H1 (cell line): ENCODE results near the gene MARVELD2. TPM values are rescaled to one million over a fixed set of nuclear protein-coding genes. Genes with fewer than 3 reads are reported as not detected.

Experiments
- CTCF ChIA-PET: fragments of 300-600 bp; sonication (Branson Sonifier 250); formaldehyde crosslinking; loops from one replicate; lab custom pipeline; 2021; ENCODE audit not compliant: partially characterized antibody; lab: Charles Lee
- POLR2A ChIA-PET: fragments of 300-600 bp; sonication (Branson Sonifier 250); formaldehyde crosslinking; loops from one replicate; lab custom pipeline; 2021; ENCODE audit warnings: inconsistent platforms; ENCODE audit not compliant: partially characterized antibody; lab: Charles Lee
- DNase-seq, 2 experiments: peaks; one replicate each; pipeline versions ENCODE4 v3.0.0 to v3.0.0-alpha.2; 2010 to 2022; ENCODE audit warnings: low spot score in 2 of 2, low read depth in 1 of 2, mixed read lengths in 1 of 2
- FAIRE-seq: peaks from 2 replicates; lab custom pipeline; 2011; peaks lifted over from hg19 to GRCh38; lab: Jason Lieb, UNC
- H2AFZ ChIP-seq: 2 replicates; pipeline ENCODE4 v1.8.1; 2012; ENCODE audit warnings: low read length, inconsistent platforms
- H2AK5ac ChIP-seq: 2 replicates; pipeline ENCODE4 v1.6.1; 2013; ENCODE audit warnings: low read depth, low read length
- H2BK120ac ChIP-seq: replicated peaks from 2 replicates; pipeline ENCODE3; 2013; ENCODE audit warnings: low read depth, low read length, inconsistent platforms
- H2BK12ac ChIP-seq: 2 replicates; pipeline ENCODE4 v1.6.1; 2013; ENCODE audit warnings: low read depth, low read length
- H2BK15ac ChIP-seq: 2 replicates; pipeline ENCODE4 v1.6.1; 2013; ENCODE audit warnings: low read length
- H2BK20ac ChIP-seq: 2 replicates; pipeline ENCODE4 v1.6.1; 2013; ENCODE audit warnings: low read length
- H2BK5ac ChIP-seq: 2 replicates; pipeline ENCODE4 v1.6.1; 2013; ENCODE audit warnings: low read depth, low read length
- H3K14ac ChIP-seq: 2 replicates; pipeline ENCODE4 v1.6.1; 2013; ENCODE audit warnings: inconsistent platforms; ENCODE audit not compliant: insufficient read length
- H3K18ac ChIP-seq: 2 replicates; pipeline ENCODE4 v1.6.1; 2013; ENCODE audit warnings: low read length; ENCODE audit errors: extremely low read depth
- H3K23ac ChIP-seq: 2 replicates; pipeline ENCODE4 v1.6.1; 2013; ENCODE audit warnings: inconsistent platforms; ENCODE audit not compliant: insufficient read length
- H3K23me2 ChIP-seq: 2 replicates; pipeline ENCODE4 v1.6.1; 2013; ENCODE audit warnings: low read depth, low read length
- H3K27ac ChIP-seq: 2 replicates; pipeline ENCODE4 v1.6.1; 2011; ENCODE audit warnings: low read depth, low read length, inconsistent platforms
- H3K27me3 ChIP-seq, 4 experiments: replicated peaks in 1 of 4; 1 replicate in 1 of 4; 2 replicates in 3 of 4; pipeline versions ENCODE4 v1.6.1 to v1.8.1; 2011 to 2013; ENCODE audit warnings: low read length in 3 of 4, mild to moderate bottlenecking in 3 of 4, inconsistent platforms in 2 of 4, mixed read lengths in 2 of 4, moderate library complexity in 1 of 4; ENCODE audit not compliant: control insufficient read depth in 3 of 4, insufficient read depth in 3 of 4; ENCODE audit errors: extremely low read depth in 1 of 4
- H3K36me3 ChIP-seq, 4 experiments: 2 replicates each; pipeline versions ENCODE4 v1.6.1 to v1.8.1; 2011 to 2013; ENCODE audit warnings: mild to moderate bottlenecking in 4 of 4, low read length in 3 of 4, moderate library complexity in 2 of 4, control low read depth in 1 of 4, inconsistent platforms in 1 of 4; ENCODE audit not compliant: insufficient read depth in 4 of 4, control insufficient read depth in 2 of 4
- H3K4ac ChIP-seq: replicated peaks from 2 replicates; pipeline ENCODE3; 2013; ENCODE audit warnings: low read length, low read depth, mixed read lengths, inconsistent platforms; ENCODE audit not compliant: insufficient read length
- H3K4me1 ChIP-seq, 4 experiments: replicated peaks in 1 of 4; 1 replicate in 1 of 4; 2 replicates in 3 of 4; pipeline versions ENCODE4 v1.6.1 to v1.8.1; 2011 to 2013; ENCODE audit warnings: low read length in 3 of 4, inconsistent platforms in 2 of 4, mixed read lengths in 1 of 4; ENCODE audit not compliant: insufficient read depth in 4 of 4, control insufficient read depth in 3 of 4
- H3K4me2 ChIP-seq, 2 experiments: 2 replicates each; pipeline versions ENCODE4 v1.6.1 to v1.8.1; 2011 to 2013; ENCODE audit warnings: low read depth in 2 of 2, low read length in 2 of 2, control low read depth in 1 of 2, inconsistent platforms in 1 of 2, mild to moderate bottlenecking in 1 of 2; ENCODE audit not compliant: insufficient read depth in 1 of 2
- H3K4me3 ChIP-seq, 4 experiments: fragments of 200-600, 300-600 bp in 1 of 4; sonication (generic), shearing (Covaris generic), sonication (Bioruptor Twin) in 1 of 4; 2 replicates each; pipeline versions ENCODE4 v1.5.1 to v1.8.1; 2011 to 2016; ENCODE audit warnings: low read length in 4 of 4, low read depth in 3 of 4, control low read depth in 2 of 4, inconsistent platforms in 2 of 4, mild to moderate bottlenecking in 2 of 4, mixed read lengths in 1 of 4, moderate library complexity in 1 of 4; ENCODE audit not compliant: insufficient read depth in 2 of 4; ENCODE audit errors: extremely low read depth in 1 of 4
- H3K56ac ChIP-seq: replicated peaks from 2 replicates; pipeline ENCODE3; 2013; ENCODE audit warnings: low read depth, mild to moderate bottlenecking, mixed read lengths, low read length, inconsistent platforms; ENCODE audit not compliant: insufficient read length
- H3K79me1 ChIP-seq: 2 replicates; pipeline ENCODE4 v1.6.1; 2013; ENCODE audit warnings: low read depth, low read length, control low read depth
- H3K79me2 ChIP-seq, 2 experiments: 2 replicates each; pipeline versions ENCODE4 v1.6.1 to v1.8.1; 2012 to 2013; ENCODE audit warnings: low read length in 2 of 2, mild to moderate bottlenecking in 2 of 2, inconsistent platforms in 1 of 2; ENCODE audit not compliant: insufficient read depth in 2 of 2, control insufficient read depth in 1 of 2
- H3K9ac ChIP-seq, 4 experiments: replicated peaks in 1 of 4; 1 replicate in 1 of 4; 2 replicates in 3 of 4; pipeline versions ENCODE4 v1.6.1 to v1.8.1; 2011 to 2013; ENCODE audit warnings: low read depth in 3 of 4, low read length in 3 of 4, control low read depth in 2 of 4, mild to moderate bottlenecking in 2 of 4, moderate library complexity in 2 of 4, inconsistent platforms in 1 of 4; ENCODE audit errors: extremely low read depth in 1 of 4
- H3K9me3 ChIP-seq, 2 experiments: 2 replicates each; pipeline versions ENCODE4 v1.6.1 to v1.8.1; 2012 to 2013; ENCODE audit warnings: mild to moderate bottlenecking in 2 of 2, moderate library complexity in 2 of 2, control low read depth in 1 of 2, inconsistent platforms in 1 of 2, low read depth in 1 of 2, low read length in 1 of 2, mixed read lengths in 1 of 2; ENCODE audit not compliant: insufficient read depth in 2 of 2
- H4K20me1 ChIP-seq, 2 experiments: replicated peaks in 1 of 2; 2 replicates each; pipeline versions ENCODE3 to v1.8.1; 2011 to 2013; ENCODE audit warnings: inconsistent platforms in 2 of 2, low read length in 2 of 2, mild to moderate bottlenecking in 1 of 2; ENCODE audit not compliant: insufficient read depth in 2 of 2, control insufficient read depth in 1 of 2
- H4K5ac ChIP-seq: 2 replicates; pipeline ENCODE4 v1.6.1; 2013; ENCODE audit warnings: low read length, low read depth, mixed read lengths, inconsistent platforms; ENCODE audit not compliant: insufficient read length
- H4K8ac ChIP-seq: 2 replicates; pipeline ENCODE4 v1.8.0; 2013; ENCODE audit warnings: mild to moderate bottlenecking, moderate library complexity, low read length, inconsistent platforms; ENCODE audit not compliant: insufficient read depth; ENCODE audit errors: extremely low read depth
- H4K91ac ChIP-seq: replicated peaks from 2 replicates; pipeline ENCODE3; 2013; ENCODE audit warnings: low read length, mixed read lengths, inconsistent platforms; ENCODE audit not compliant: insufficient read length
- ASH2L ChIP-seq: fragments of 200-600, 300-600 bp; sonication (generic); IDR thresholded peaks from one replicate; pipeline ENCODE4 v1.7.1; 2017; ENCODE audit warnings: low read length
- CHD2 ChIP-seq: IDR thresholded peaks from 2 replicates; pipeline ENCODE4 v1.6.1; 2012; ENCODE audit warnings: low read length, improper control_type of control experiment
- GABPA ChIP-seq: IDR thresholded peaks from 2 replicates; pipeline ENCODE4 v1.6.1; 2011; ENCODE audit warnings: mild to moderate bottlenecking, low read length, moderate library complexity, borderline replicate concordance; ENCODE audit not compliant: insufficient read depth
- HDAC6 ChIP-seq: IDR thresholded peaks from one replicate; pipeline ENCODE4 v1.7.1; 2012; ENCODE audit warnings: low read depth, mild to moderate bottlenecking, inconsistent platforms, low read length, moderate library complexity
- KDM4A ChIP-seq: IDR thresholded peaks from one replicate; pipeline ENCODE4 v1.7.1; 2012; ENCODE audit warnings: low read depth, mild to moderate bottlenecking, moderate library complexity, low read length, inconsistent platforms; ENCODE audit not compliant: severe bottlenecking
- SP4 ChIP-seq: IDR thresholded peaks from 2 replicates; pipeline ENCODE4 v1.6.1; 2012; ENCODE audit warnings: low read length, inconsistent platforms
- YY1 ChIP-seq: IDR thresholded peaks from 2 replicates; pipeline ENCODE4 v1.6.1; 2011; ENCODE audit warnings: low read depth, mild to moderate bottlenecking, low read length
- WGBS, 2 experiments: shearing (Covaris generic) in 1 of 2; methylation state at CpG; one replicate each; pipeline versions ENCODE4 v1.1.6 to v1.1.7; 2013 to 2015; ENCODE audit warnings: low lambda C conversion rate in 2 of 2, mixed read lengths in 2 of 2, inconsistent platforms in 1 of 2, low coverage in 1 of 2, missing lambda C conversion rate in 1 of 2; ENCODE audit not compliant: insufficient replicate concordance in 2 of 2, insufficient coverage in 1 of 2, insufficient read length in 1 of 2; ENCODE audit errors: extremely low coverage in 1 of 2, missing lambda C conversion rate in 1 of 2; 5-methylcytosine and 5-hydroxymethylcytosine counted together
- polyA plus RNA-seq, 7 experiments: library from polyadenylated mRNA; depleted of rRNA in 3 of 7; stranded (reverse) in 5 of 7; unstranded in 2 of 7; fragments of >200 nt in 5 of 7; fragments of 200-250 nt in 2 of 7; gene quantifications; 1 replicate in 5 of 7; 2 replicates in 1 of 7; 4 replicates in 1 of 7; pipeline versions ENCODE4 v1.2.1 to v1.2.3, GENCODE V29; 2011 to 2013; ENCODE audit warnings: missing spikeins in 2 of 7, mixed read lengths in 2 of 7
- total RNA-seq: library from RNA; stranded (reverse); fragmentation: NEBNext Ultra II Directional; extraction: Animal tissue kit (Norgen Biotek cat#: 25700); gene quantifications from 2 replicates; pipeline ENCODE4 v1.2.1, GENCODE V29; 2021
- TF ChIP-seq, protein P1 (sequence below): IDR thresholded peaks from 2 replicates; pipeline ENCODE4 v1.6.1; 2012; ENCODE audit warnings: inconsistent platforms

The MARVELD2 gene
- total and polyA plus RNA-seq, 2 of the 8 experiments (the other 6 are each of a cell fraction or from before 2014, with no cell fraction given) = 18.7 to 31.0 TPM

DNA sequence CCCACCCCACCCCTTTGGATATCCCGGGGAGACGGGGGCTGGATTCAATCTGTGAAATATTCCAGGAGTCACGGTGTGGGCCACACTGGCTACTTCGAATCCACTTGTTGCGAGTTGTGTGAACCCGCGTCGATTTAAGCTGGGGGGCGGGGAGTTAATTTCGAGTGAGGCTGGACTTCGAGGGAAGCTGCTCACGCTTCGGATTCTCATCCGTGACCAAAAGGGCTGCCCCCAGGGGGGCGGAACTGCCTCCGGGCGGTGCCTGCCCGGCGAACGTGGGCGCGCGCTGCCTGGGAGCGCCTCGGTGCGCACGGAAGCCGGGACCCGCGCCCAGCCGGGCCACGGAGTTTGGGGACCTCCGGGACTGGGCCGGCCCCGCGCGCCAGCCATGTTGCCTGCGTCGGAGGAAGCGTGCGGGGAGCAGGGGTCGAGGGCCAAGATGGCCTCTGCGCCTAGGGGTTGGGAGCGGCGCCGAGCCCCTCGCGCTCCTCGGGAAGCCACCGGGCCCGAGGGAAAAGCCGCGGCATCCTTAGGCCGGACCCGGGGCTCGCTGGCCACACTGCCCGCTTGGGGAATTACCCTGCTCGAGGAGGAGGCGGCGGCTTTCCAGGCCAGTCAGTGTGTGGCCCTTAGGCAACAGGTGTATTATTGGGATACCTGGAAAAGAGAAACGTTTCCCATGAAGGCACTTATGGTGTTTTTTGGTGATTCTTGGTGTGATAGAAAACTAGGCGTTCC is 78.6 kb downstream of the MARVELD2 start:
- H3K23me2 ChIP-seq = peaks cover 2% of the 10 kb centered on the region; the same call in 1 of the 2 replicates
- peaks cover 0 to 1% of the 10 kb centered on the region in 2 experiments for H4K20me1 ChIP-seq
- peaks cover 3% of the 10 kb centered on the region; the same call in 1 of the 2 replicates for H3K79me1 ChIP-seq
- H3K4ac ChIP-seq = no peak overlapping the region
- peak overlapping the region; percentile 82 to 96 (median 92) for H3K4me3 ChIP-seq
- peaks cover 9 to 46% of the 10 kb centered on the region in 2 experiments for H3K79me2 ChIP-seq
- H3K4me1 ChIP-seq = peaks cover 0 to 9% (median 6%) of the 10 kb centered on the region in 4 experiments; a peak in 4 of 7 replicates
- H3K4me2 ChIP-seq = peak overlapping the region; percentile 78 to 87
- H3K18ac ChIP-seq = peak overlapping the region; percentile 68
- peak overlapping the region; percentile 70 for H4K5ac ChIP-seq
- no peak overlapping the region for H2BK120ac ChIP-seq
- no peaks in the 10 kb centered on the region for H3K36me3 ChIP-seq
- H2BK20ac ChIP-seq = no peak overlapping the region
- H3K9ac ChIP-seq = peak overlapping the region; percentile 87 to 94 (median 89)
- H4K8ac ChIP-seq = peak overlapping the region; percentile 99; the same call in 1 of the 2 replicates
- CTCF ChIA-PET = interaction anchor here (1.0 kb wide), 1 partner anchor 27 kb away, joined by 3 read pairs; no protein-coding TSS in a partner anchor
- no peaks in the 10 kb centered on the region for H3K9me3 ChIP-seq
- H3K27ac ChIP-seq = peak overlapping the region; percentile 93; the same call in 1 of the 2 replicates
- no peak overlapping the region for H3K14ac ChIP-seq
- H3K27me3 ChIP-seq = no peaks in the 10 kb centered on the region
- FAIRE-seq (no peak), DNase-seq (peak in 1 of 2 experiments; percentile 79)
- POLR2A ChIA-PET = interaction anchor here (0.6 to 1.8 kb wide), 7 partner anchors 8 to 400 kb away, joined by 3 to 8 read pairs (median 4); partner anchors contain the start of genes GTF2H2C, MARVELD2 and SLC30A5
- H3K56ac ChIP-seq = peak overlapping the region; percentile 78
- no peak overlapping the region for H2AFZ ChIP-seq
- H2BK12ac ChIP-seq = peak overlapping the region; percentile 94; the same call in 1 of the 2 replicates
- H2BK5ac ChIP-seq = peak overlapping the region; percentile 95
- no peak overlapping the region for H3K23ac ChIP-seq
- H2AK5ac ChIP-seq = no peak overlapping the region
- 1% methylated on average over 59 of the region's 62 CpGs; no CpG with 5 or more reads in 1 of the 2 experiments for WGBS, 2 experiments
- no peak overlapping the region for H2BK15ac ChIP-seq
- peak overlapping the region; percentile 78 for H4K91ac ChIP-seq
- TF ChIP-seq CHD2 = no peak
- TF ChIP-seq ASH2L = peak; percentile 87
- TF ChIP-seq HDAC6 = no peak
- TF ChIP-seq YY1 = peak; percentile 94
- TF ChIP-seq GABPA = 0 out of 2 replicates have a peak, but pooled peaks have one; percentile 45
- TF ChIP-seq, protein P1, sequence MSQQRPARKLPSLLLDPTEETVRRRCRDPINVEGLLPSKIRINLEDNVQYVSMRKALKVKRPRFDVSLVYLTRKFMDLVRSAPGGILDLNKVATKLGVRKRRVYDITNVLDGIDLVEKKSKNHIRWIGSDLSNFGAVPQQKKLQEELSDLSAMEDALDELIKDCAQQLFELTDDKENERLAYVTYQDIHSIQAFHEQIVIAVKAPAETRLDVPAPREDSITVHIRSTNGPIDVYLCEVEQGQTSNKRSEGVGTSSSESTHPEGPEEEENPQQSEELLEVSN = peak; percentile 36
- no peak for TF ChIP-seq SP4
- no peak for TF ChIP-seq KDM4A
